Endothelial cell (in vitro differentiated cells): Measurements from ENCODE around the gene OR10V1. TPM values are rescaled to one million over a fixed set of nuclear protein-coding genes. Genes with fewer than 3 reads are reported as not detected.

Experiments used
- DNase-seq: peaks from one replicate; pipeline ENCODE4 v3.0.0; 2021; ENCODE audit warnings: low spot score
- H3K27ac Mint-ChIP-seq: one replicate; pipeline ENCODE4 v1.8.0; 2021; ENCODE audit warnings: mixed read lengths, inconsistent platforms; ENCODE audit not compliant: unreplicated experiment
- H3K27me3 Mint-ChIP-seq: one replicate; pipeline ENCODE4 v1.8.0; 2021; ENCODE audit warnings: mild to moderate bottlenecking, moderate library complexity, mixed read lengths, inconsistent platforms; ENCODE audit not compliant: unreplicated experiment
- H3K36me3 Mint-ChIP-seq: one replicate; pipeline ENCODE4 v1.8.0; 2021; ENCODE audit warnings: mild to moderate bottlenecking, low read depth, mixed read lengths, inconsistent platforms; ENCODE audit not compliant: unreplicated experiment
- H3K4me1 Mint-ChIP-seq: one replicate; pipeline ENCODE4 v1.8.0; 2021; ENCODE audit warnings: mild to moderate bottlenecking, mixed read lengths, inconsistent platforms; ENCODE audit not compliant: unreplicated experiment
- H3K4me3 Mint-ChIP-seq: one replicate; pipeline ENCODE4 v1.8.0; 2021; ENCODE audit warnings: mild to moderate bottlenecking, mixed read lengths, inconsistent platforms; ENCODE audit not compliant: unreplicated experiment
- H3K9me3 Mint-ChIP-seq: one replicate; pipeline ENCODE4 v1.8.0; 2021; ENCODE audit warnings: mixed read lengths, inconsistent platforms; ENCODE audit not compliant: unreplicated experiment
- long read RNA-seq: library from polyadenylated mRNA; unstranded; transcript quantifications from one replicate; pipeline ENCODE4 v2.0.0, GENCODE V29; 2020; ENCODE audit not compliant: unreplicated experiment
- total RNA-seq: library from RNA; stranded (reverse); fragmentation: NEBNext Ultra II Directional; extraction: Animal tissue kit (Norgen Biotek cat#: 25700); gene quantifications from one replicate; pipeline ENCODE4 v1.2.1, GENCODE V29; 2021; ENCODE audit not compliant: unreplicated experiment
- TF ChIP-seq, protein P1 (sequence below): fragments of 200-600 bp; sonication (generic); IDR thresholded peaks from one replicate; pipeline ENCODE4 v1.5.0; 2021; ENCODE audit warnings: antibody characterized with exemption; ENCODE audit not compliant: unreplicated experiment

OR10V1 gene, protein sequence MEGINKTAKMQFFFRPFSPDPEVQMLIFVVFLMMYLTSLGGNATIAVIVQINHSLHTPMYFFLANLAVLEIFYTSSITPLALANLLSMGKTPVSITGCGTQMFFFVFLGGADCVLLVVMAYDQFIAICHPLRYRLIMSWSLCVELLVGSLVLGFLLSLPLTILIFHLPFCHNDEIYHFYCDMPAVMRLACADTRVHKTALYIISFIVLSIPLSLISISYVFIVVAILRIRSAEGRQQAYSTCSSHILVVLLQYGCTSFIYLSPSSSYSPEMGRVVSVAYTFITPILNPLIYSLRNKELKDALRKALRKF
- total RNA-seq: not detected
- long read RNA-seq: 0 reads

DNA sequence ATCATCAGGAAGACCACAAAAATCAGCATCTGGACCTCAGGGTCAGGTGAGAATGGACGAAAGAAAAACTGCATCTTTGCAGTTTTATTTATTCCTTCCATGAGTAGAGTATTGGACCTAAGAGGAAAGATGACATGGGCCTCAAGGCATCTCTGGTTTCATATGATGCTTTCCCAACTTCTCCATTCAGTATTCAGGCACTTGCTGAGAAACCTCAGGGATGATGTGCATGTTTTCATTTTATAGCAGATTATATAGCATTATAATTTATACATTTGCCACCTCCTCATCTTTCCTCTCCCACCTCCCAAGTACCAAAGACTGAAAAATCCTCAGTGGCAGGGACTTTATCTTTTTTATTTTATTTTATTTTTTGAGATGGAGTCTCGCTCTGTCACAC is at the start of gene OR10V1:
Gene OR10V1, minus strand, starts transcription at position 101 of the 400 bp plus-strand sequence. Its CDS starts 0 bp downstream, at position 101.
- DNase-seq: no peak
- Mint-ChIP-seq H3K4me1 (peaks cover 4% of the 10 kb centered on the region), H3K27me3 (no peaks in the 10 kb centered on the region), H3K9me3 (no peaks in the 10 kb centered on the region), H3K36me3 (no peaks in the 10 kb centered on the region), H3K27ac (no peak within 1 kb of the TSS), H3K4me3 (no peak within 1 kb of the TSS)
- TF ChIP-seq, protein P1, sequence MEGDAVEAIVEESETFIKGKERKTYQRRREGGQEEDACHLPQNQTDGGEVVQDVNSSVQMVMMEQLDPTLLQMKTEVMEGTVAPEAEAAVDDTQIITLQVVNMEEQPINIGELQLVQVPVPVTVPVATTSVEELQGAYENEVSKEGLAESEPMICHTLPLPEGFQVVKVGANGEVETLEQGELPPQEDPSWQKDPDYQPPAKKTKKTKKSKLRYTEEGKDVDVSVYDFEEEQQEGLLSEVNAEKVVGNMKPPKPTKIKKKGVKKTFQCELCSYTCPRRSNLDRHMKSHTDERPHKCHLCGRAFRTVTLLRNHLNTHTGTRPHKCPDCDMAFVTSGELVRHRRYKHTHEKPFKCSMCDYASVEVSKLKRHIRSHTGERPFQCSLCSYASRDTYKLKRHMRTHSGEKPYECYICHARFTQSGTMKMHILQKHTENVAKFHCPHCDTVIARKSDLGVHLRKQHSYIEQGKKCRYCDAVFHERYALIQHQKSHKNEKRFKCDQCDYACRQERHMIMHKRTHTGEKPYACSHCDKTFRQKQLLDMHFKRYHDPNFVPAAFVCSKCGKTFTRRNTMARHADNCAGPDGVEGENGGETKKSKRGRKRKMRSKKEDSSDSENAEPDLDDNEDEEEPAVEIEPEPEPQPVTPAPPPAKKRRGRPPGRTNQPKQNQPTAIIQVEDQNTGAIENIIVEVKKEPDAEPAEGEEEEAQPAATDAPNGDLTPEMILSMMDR: no peak

DNA sequence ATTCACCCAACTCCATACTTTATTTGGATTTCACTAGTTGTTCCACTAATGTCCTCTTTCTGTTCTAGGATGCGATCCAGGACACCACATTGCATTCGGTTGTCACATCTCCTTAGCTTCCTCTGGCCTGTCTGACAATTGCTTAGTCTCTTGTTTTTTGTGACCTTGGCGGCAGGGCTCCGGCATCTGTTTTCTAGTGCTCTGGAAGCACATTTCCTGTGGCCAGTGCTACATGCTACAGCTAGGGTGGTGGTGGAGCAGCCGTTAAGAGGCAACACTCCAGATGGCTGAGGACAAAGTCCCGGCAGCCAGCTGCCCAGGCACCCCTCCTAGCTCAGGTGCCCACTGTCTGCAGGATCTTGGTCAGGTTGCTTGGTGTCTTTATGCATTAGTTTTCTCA is 48.3 kb upstream of the OR10V1 start:
- Mint-ChIP-seq H3K27ac (no peak overlapping the region), H3K4me1 (peaks cover 70% of the 10 kb centered on the region), H3K4me3 (no peak overlapping the region), H3K27me3 (peaks cover 6% of the 10 kb centered on the region), H3K9me3 (no peaks in the 10 kb centered on the region), H3K36me3 (peaks cover 54% of the 10 kb centered on the region)
- TF ChIP-seq, protein P1: no peak
- DNase-seq: no peak

DNA sequence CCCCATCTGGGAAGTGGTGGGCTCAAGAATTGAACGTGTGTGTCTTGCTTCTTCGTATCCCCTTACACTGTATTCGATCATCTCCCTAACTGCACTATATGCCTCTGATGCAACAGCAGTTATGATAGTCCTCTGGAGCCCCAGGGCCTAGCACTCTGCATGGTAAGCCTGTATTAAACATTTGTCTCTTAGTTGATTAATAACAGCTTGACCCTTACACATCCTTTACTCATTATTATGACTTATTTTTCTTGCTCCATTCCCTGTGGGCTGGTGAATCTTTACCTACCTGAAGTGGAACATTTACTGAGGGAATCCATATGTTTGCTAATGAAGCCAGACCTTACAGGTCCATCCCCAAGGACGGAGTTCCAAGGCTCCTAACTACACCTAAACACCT is 47.1 kb upstream of the OR10V1 start:
- TF ChIP-seq, protein P1: no peak
- no peak overlapping the region for H3K4me3 Mint-ChIP-seq
- no peak for DNase-seq
- no peaks in the 10 kb centered on the region for H3K9me3 Mint-ChIP-seq
- peaks cover 13% of the 10 kb centered on the region for H3K27me3 Mint-ChIP-seq
- H3K27ac Mint-ChIP-seq: no peak overlapping the region
- peaks cover 76% of the 10 kb centered on the region for H3K4me1 Mint-ChIP-seq
- peaks cover 53% of the 10 kb centered on the region for H3K36me3 Mint-ChIP-seq

DNA sequence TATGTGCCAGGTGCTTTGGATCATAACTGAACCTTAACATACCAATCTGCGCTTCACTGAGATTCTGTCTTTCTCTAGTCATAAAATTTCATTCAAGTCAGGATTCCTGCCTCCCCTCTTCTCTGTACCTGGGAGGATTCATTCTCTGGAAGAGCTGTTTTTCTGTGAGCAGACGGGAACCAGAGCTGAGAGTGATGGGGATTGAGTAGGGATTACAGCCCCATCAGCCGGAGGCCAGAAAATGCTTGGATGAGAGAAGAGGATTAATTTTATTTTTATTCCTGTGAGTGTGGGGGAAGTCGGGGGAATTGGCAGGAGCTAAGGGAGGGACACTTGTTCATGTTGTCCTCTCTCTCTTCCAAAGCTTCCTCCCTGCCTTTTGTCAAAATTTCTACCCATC is 46.3 kb upstream of the OR10V1 start:
- TF ChIP-seq, protein P1: no peak
- Mint-ChIP-seq H3K9me3 (no peaks in the 10 kb centered on the region), H3K27ac (no peak overlapping the region), H3K4me3 (no peak overlapping the region), H3K4me1 (peaks cover 68% of the 10 kb centered on the region), H3K36me3 (peaks cover 52% of the 10 kb centered on the region), H3K27me3 (peaks cover 14% of the 10 kb centered on the region)
- DNase-seq: no peak

DNA sequence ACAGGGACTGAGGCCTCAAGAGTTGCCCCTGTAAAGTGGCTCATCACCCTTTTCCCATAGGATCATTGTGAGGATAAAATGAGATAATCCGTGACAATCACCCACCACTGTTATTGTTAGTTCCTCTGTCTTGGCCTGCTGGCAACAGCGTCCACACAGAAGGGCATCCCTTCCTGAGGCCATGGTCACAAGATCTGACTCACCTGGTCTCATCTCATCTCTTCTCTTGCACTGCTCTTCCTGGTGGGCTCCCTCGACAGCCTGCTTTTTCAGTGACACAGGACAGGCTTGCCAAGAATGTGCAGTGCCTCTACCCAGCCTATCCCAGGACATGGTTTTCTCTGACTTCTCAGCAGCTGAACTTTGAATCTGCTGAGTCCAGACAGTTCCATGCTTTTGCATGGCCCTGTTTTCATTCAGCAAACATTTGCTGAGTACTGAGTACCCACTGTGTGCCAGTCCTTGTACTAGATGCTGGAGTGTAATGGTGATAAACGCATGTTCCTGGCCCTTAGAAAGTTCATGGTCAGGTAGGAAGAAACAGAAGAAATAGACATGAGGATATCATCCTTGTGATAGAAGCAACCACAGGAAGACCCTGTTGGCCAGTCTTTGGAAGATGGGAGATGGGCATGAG is 44.9 kb upstream of the OR10V1 start:
- no peaks in the 10 kb centered on the region for H3K9me3 Mint-ChIP-seq
- peaks cover 16% of the 10 kb centered on the region for H3K27me3 Mint-ChIP-seq
- H3K4me3 Mint-ChIP-seq: no peak overlapping the region
- H3K4me1 Mint-ChIP-seq: peaks cover 65% of the 10 kb centered on the region
- no peak overlapping the region for H3K27ac Mint-ChIP-seq
- TF ChIP-seq, protein P1: no peak
- H3K36me3 Mint-ChIP-seq: peaks cover 48% of the 10 kb centered on the region
- DNase-seq: no peak
